GM13976 (cell line): Measurements from ENCODE around the gene ARHGAP15.

Experiments
- DNase-seq: peaks from one replicate; pipeline ENCODE4 v3.0.0; 2012; ENCODE audit warnings: low spot score
- CTCF ChIP-seq: IDR thresholded peaks from 2 replicates; pipeline ENCODE4 v1.5.1; 2012; ENCODE audit warnings: borderline replicate concordance, mild to moderate bottlenecking; ENCODE audit not compliant: insufficient read depth; ENCODE audit errors: extremely low read depth, missing control alignments, control extremely low read depth
- in situ Hi-C: fragments of 300-500 bp; cut with MboI; formaldehyde crosslinking; loops from one replicate; pipeline ENCODE4 v1.12.0; 2022; ENCODE audit warnings: low sequenced_read_pairs, mixed read lengths, inconsistent platforms; ENCODE audit not compliant: unreplicated experiment

The ARHGAP15 gene

GRCh38 chr2:143720095-143720664 is 591.0 kb downstream of the ARHGAP15 start:
- no peak for TF ChIP-seq CTCF
- in situ Hi-C loops, result no loop called here
- DNase-seq, result no peak

- in situ Hi-C loops, result no loop called here
- no peak for DNase-seq
- no peak for TF ChIP-seq CTCF
Observed at GRCh38 chr2:143725400-143725799, 596.2 kb downstream of the ARHGAP15 start.

GRCh38 chr2:143726151-143726845 is 597.1 kb downstream of the ARHGAP15 start:
- TF ChIP-seq CTCF, result no peak
- in situ Hi-C loops, result no loop called here
- DNase-seq, result no peak

GRCh38 chr2:143728498-143728897 is 599.3 kb downstream of the ARHGAP15 start:
- in situ Hi-C loops, result no loop called here
- no peak for TF ChIP-seq CTCF
- no peak for DNase-seq

- no peak for DNase-seq
- in situ Hi-C loops, result no loop called here
- no peak for TF ChIP-seq CTCF
Observed at GRCh38 chr2:143729296-143729814, 600.1 kb downstream of the ARHGAP15 start.

GRCh38 chr2:143730155-143730952 is 601.1 kb downstream of the ARHGAP15 start:
- no peak for TF ChIP-seq CTCF
- peak; percentile 26 for DNase-seq
- in situ Hi-C loops, result no loop called here
